Measurements from ENCODE around the gene KANSL3. TPM values are rescaled to one million over a fixed set of nuclear protein-coding genes. Genes with fewer than 3 reads are reported as not detected.

Gene KANSL3
- total RNA-seq = 10 to 100 TPM; 49.2 to 55.3 (median 50.6) TPM
- polyA plus RNA-seq = 100 to 1,000 TPM in 1 of 3 donors, 10 to 100 TPM in 2; 25.9 to 101 (median 32.6) TPM
- long read RNA-seq, donor 1, partial matches to known transcripts = 1 of 9 reads
- long read RNA-seq, donor 1, other reads (novel, unspliced or antisense) = 8 of 9 reads
- long read RNA-seq, donor 2, partial matches to known transcripts = 13 of 46 reads
- long read RNA-seq, donor 2, other reads (novel, unspliced or antisense) = 32 of 46 reads

- Histone ChIP-seq H3K27me3 (ENCODE audit: insufficient read depth in 3 of 3, low read length in 2 of 3) (no peaks in the 10 kb centered on the region), H3K27ac (peak within 1 kb of the TSS; percentile 88), H3K4me3 (peak within 1 kb of the TSS; percentile 73), H3K36me3 (ENCODE audit: insufficient read depth in 1 of 2, low read depth in 1 of 2) (peaks cover 0 to 28% of the 10 kb centered on the region in 2 donors), H3K9me3 (no peaks in the 10 kb centered on the region), H3K4me1 (peaks cover 35% of the 10 kb centered on the region)
- 6 to 9% (median 8%) methylated on average over 52 to 67 of the region's 67 CpGs for WGBS, 3 donors
- DNase-seq (peak; percentile 89 to 96), ATAC-seq (peak; percentile 89 to 93 (median 92))
- intact Hi-C loops (cut with DNase I) = loop anchor here (1.0 to 10.0 kb wide), 6 partner anchors 27 to 126 kb away; partner anchors contain the start of genes CNNM4 (in 2 of the 2) and ARID5A (in 1 of the 2)
- TF ChIP-seq, protein P1, sequence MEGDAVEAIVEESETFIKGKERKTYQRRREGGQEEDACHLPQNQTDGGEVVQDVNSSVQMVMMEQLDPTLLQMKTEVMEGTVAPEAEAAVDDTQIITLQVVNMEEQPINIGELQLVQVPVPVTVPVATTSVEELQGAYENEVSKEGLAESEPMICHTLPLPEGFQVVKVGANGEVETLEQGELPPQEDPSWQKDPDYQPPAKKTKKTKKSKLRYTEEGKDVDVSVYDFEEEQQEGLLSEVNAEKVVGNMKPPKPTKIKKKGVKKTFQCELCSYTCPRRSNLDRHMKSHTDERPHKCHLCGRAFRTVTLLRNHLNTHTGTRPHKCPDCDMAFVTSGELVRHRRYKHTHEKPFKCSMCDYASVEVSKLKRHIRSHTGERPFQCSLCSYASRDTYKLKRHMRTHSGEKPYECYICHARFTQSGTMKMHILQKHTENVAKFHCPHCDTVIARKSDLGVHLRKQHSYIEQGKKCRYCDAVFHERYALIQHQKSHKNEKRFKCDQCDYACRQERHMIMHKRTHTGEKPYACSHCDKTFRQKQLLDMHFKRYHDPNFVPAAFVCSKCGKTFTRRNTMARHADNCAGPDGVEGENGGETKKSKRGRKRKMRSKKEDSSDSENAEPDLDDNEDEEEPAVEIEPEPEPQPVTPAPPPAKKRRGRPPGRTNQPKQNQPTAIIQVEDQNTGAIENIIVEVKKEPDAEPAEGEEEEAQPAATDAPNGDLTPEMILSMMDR (IDR thresholded peaks at IDR 0.05) = no peak
These were observed at the start of gene KANSL3 for GRCh38 chr2:96638144-96639121. Gene KANSL3 (minus strand): TSS chr2:96638312. CDS start chr2:96637135, 1,177 bp downstream.

DNA sequence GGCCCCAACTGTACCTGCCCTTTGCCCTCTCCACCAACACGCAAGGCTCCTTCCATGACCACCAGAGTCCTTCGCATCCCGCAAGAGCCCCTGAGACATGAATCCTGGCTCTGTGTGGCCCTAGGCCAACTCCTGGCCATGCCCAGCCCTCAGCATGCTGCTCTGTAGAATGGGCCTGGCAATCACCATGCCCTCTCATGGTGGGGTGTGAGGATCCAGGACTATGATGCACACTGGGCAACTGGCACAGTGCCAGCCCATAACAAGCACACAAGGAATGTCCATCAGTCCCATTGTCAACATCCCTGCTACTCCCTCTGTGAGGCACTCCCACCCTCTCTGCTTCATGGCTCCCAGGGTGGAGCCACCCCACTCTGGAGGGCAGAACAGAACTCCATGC lies 49.2 kb upstream of the KANSL3 start:
- ATAC-seq (no peak), DNase-seq (no peak)
- intact Hi-C loops (cut with DNase I) = no loop called here

DNA sequence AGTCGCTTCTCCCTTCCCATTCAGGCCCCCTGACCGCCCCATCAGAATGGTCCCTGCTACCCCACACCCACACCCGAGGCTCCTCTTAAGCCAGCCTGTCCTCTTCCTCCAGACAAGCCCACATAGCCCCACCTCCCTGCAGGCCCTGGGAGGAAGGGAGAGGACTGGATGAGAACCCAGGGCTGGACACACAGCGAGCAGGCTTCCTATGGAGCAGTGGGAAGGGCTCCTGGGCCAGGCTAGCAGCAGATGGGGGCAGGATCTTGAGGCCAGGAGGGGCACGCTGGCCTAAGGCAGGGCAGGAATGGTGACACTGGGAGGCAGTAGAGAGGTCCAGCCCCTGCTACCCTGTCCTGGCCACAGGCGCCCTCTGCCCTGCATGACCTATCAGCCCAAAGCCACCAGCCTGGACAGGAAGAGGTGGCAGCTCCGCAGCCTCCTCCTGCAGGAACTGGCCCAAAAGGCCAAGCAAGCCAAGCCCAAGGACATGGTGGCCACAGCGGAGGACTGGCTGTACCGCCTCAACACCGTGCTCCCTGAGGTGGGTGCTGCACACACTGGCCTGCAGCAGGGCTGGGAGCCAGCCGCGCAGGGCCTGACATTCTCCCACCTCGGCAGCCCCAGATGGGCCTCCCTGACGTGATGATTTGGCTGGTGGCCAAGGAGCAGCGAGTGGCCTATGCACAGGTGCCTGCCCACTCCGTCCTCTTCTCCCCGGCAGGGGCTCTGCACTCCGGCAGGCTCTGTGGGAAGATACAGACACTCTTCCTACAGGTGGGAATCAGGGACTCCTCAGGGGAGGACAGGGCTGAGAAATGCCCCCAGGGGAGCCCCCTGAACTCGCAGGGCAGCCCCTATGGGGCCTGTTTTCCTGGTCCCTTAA lies 47.7 kb upstream of the KANSL3 start:
- H3K36me3 ChIP-seq (ENCODE audit: insufficient read depth in 1 of 2, low read depth in 1 of 2) = no peaks in the 10 kb centered on the region
- no peaks in the 10 kb centered on the region for H3K9me3 ChIP-seq
- DNase-seq (no peak), ATAC-seq (peak; percentile 21 to 43 (median 34))
- no peaks in the 10 kb centered on the region for H3K4me1 ChIP-seq
- TF ChIP-seq, protein P1 (IDR thresholded peaks at IDR 0.05) = no peak
- H3K4me3 ChIP-seq = no peak overlapping the region
- H3K27me3 ChIP-seq (ENCODE audit: insufficient read depth in 3 of 3, low read length in 2 of 3) = no peaks in the 10 kb centered on the region
- WGBS, 3 donors = 35 to 42% (median 38%) methylated on average over 19 of the region's 19 CpGs
- intact Hi-C loops (cut with DNase I) = no loop called here
- no peak overlapping the region for H3K27ac ChIP-seq

More for the DNA sequence above, 49.2 kb upstream of the KANSL3 start:
- WGBS, 3 donors = 96 to 98% (median 97%) methylated on average over 3 of the region's 3 CpGs
- H3K27me3 ChIP-seq (ENCODE audit: insufficient read depth in 3 of 3, low read length in 2 of 3) = no peaks in the 10 kb centered on the region
- H3K4me3 ChIP-seq = no peak overlapping the region
- H3K27ac ChIP-seq = no peak overlapping the region
- TF ChIP-seq, protein P1 (IDR thresholded peaks at IDR 0.05) = no peak
- H3K4me1 ChIP-seq = no peaks in the 10 kb centered on the region
- no peaks in the 10 kb centered on the region for H3K36me3 ChIP-seq (ENCODE audit: insufficient read depth in 1 of 2, low read depth in 1 of 2)
- no peaks in the 10 kb centered on the region for H3K9me3 ChIP-seq

- DNase-seq = no peak
These were observed 46.9 kb upstream of the KANSL3 start for GRCh38 chr2:96684883-96685576.

More at GRCh38 chr2:96684883-96685576, 46.9 kb upstream of the KANSL3 start:
- no peak overlapping the region for H3K4me3 ChIP-seq
- no peaks in the 10 kb centered on the region for H3K9me3 ChIP-seq
- H3K27ac ChIP-seq = no peak overlapping the region
- TF ChIP-seq, protein P1 (IDR thresholded peaks at IDR 0.05) = no peak
- intact Hi-C loops (cut with DNase I) = no loop called here
- no peaks in the 10 kb centered on the region for H3K27me3 ChIP-seq (ENCODE audit: insufficient read depth in 3 of 3, low read length in 2 of 3)
- 35 to 40% (median 37%) methylated on average over 16 of the region's 16 CpGs for WGBS, 3 donors
- no peak for ATAC-seq
- H3K4me1 ChIP-seq = no peaks in the 10 kb centered on the region
- H3K36me3 ChIP-seq (ENCODE audit: insufficient read depth in 1 of 2, low read depth in 1 of 2) = no peaks in the 10 kb centered on the region
